SK-N-MC (cell line): ENCODE data around the gene AACS.

Experiments
- EZH2 ChIP-seq: fragments of 200-600 bp; sonication (generic); IDR thresholded peaks from one replicate; pipeline ENCODE4 v1.6.1; 2017; ENCODE audit warnings: antibody characterized with exemption
- FOXP2 ChIP-seq: optimal IDR thresholded peaks from 2 replicates; pipeline ENCODE3; 2011; ENCODE audit warnings: mild to moderate bottlenecking, moderate library complexity; ENCODE audit not compliant: insufficient read depth; ENCODE audit errors: extremely low read length, control extremely low read depth
- POLR2AphosphoS5 ChIP-seq: IDR thresholded peaks from 2 replicates; pipeline ENCODE4 v1.6.1; 2012; ENCODE audit warnings: mild to moderate bottlenecking, low read depth, low read length, borderline replicate concordance

GRCh38 chr12:125024949-125025563 is 40.2 kb upstream of the AACS start:
- TF ChIP-seq EZH2 (no peak), POLR2AphosphoS5 (no peak), FOXP2 (no peak)
